Osteocyte (in vitro differentiated cells): ENCODE results near the gene CALCR. TPM values are rescaled to one million over a fixed set of nuclear protein-coding genes. Genes with fewer than 3 reads are reported as not detected.

ENCODE experiments used
- DNase-seq: peaks from one replicate; pipeline ENCODE4 v3.0.0; 2021; ENCODE audit warnings: mixed read lengths; ENCODE audit not compliant: unreplicated experiment; ENCODE audit errors: extremely low spot score
- H3K27ac Mint-ChIP-seq: one replicate; pipeline ENCODE4 v1.8.0; 2021; ENCODE audit warnings: mild to moderate bottlenecking, mixed read lengths; ENCODE audit not compliant: unreplicated experiment
- H3K27me3 Mint-ChIP-seq: one replicate; pipeline ENCODE4 v1.8.0; 2021; ENCODE audit warnings: mixed read lengths; ENCODE audit not compliant: unreplicated experiment
- H3K36me3 Mint-ChIP-seq: one replicate; pipeline ENCODE4 v1.8.0; 2021; ENCODE audit warnings: mixed read lengths; ENCODE audit not compliant: unreplicated experiment
- H3K4me1 Mint-ChIP-seq: one replicate; pipeline ENCODE4 v1.8.0; 2021; ENCODE audit warnings: mixed read lengths; ENCODE audit not compliant: unreplicated experiment
- H3K4me3 Mint-ChIP-seq: one replicate; pipeline ENCODE4 v1.8.0; 2021; ENCODE audit warnings: mild to moderate bottlenecking, moderate library complexity, mixed read lengths; ENCODE audit not compliant: unreplicated experiment
- H3K9me3 Mint-ChIP-seq: one replicate; pipeline ENCODE4 v1.8.0; 2021; ENCODE audit warnings: mixed read lengths; ENCODE audit not compliant: unreplicated experiment
- CTCF ChIP-seq: fragments of 200-600 bp; sonication (generic); IDR thresholded peaks from 2 replicates; pipeline ENCODE4 v1.5.0; 2021; ENCODE audit warnings: antibody characterized with exemption, mild to moderate bottlenecking, moderate library complexity
- total RNA-seq: library from RNA; stranded (reverse); gene quantifications from 2 replicates; pipeline ENCODE4 v1.2.1, GENCODE V29; 2021

CALCR gene
- total RNA-seq, 1 donor from 2014 or later = not detected

- Mint-ChIP-seq H3K27ac (no peak overlapping the region), H3K4me1 (no peaks in the 10 kb centered on the region), H3K36me3 (no peaks in the 10 kb centered on the region), H3K4me3 (no peak overlapping the region), H3K9me3 (no peaks in the 10 kb centered on the region), H3K27me3 (peaks cover 49% of the 10 kb centered on the region)
- no peak for TF ChIP-seq CTCF
- no peak for DNase-seq
Observed at GRCh38 chr7:93558705-93559614, 15.6 kb downstream of the CALCR start.

GRCh38 chr7:93551931-93552330, 22.6 kb downstream of the CALCR start:
- Mint-ChIP-seq H3K4me3 (no peak overlapping the region), H3K27me3 (peaks cover 48% of the 10 kb centered on the region), H3K4me1 (no peaks in the 10 kb centered on the region), H3K27ac (no peak overlapping the region), H3K36me3 (no peaks in the 10 kb centered on the region), H3K9me3 (no peaks in the 10 kb centered on the region)
- DNase-seq = no peak
- no peak for TF ChIP-seq CTCF

- DNase-seq = no peak
- Mint-ChIP-seq H3K36me3 (no peaks in the 10 kb centered on the region), H3K4me3 (no peak overlapping the region), H3K27me3 (peaks cover 49% of the 10 kb centered on the region), H3K9me3 (no peaks in the 10 kb centered on the region), H3K27ac (no peak overlapping the region), H3K4me1 (no peaks in the 10 kb centered on the region)
- peak; percentile 69 for TF ChIP-seq CTCF
Observed at GRCh38 chr7:93551063-93551895, 23.2 kb downstream of the CALCR start.

- no peaks in the 10 kb centered on the region for H3K9me3 Mint-ChIP-seq
- DNase-seq = no peak
- H3K27me3 Mint-ChIP-seq = peaks cover 31% of the 10 kb centered on the region
- H3K36me3 Mint-ChIP-seq = no peaks in the 10 kb centered on the region
- no peak overlapping the region for H3K4me3 Mint-ChIP-seq
- H3K27ac Mint-ChIP-seq = no peak overlapping the region
- no peak for TF ChIP-seq CTCF
- no peaks in the 10 kb centered on the region for H3K4me1 Mint-ChIP-seq
Observed at GRCh38 chr7:93547716-93548115, 26.8 kb downstream of the CALCR start.

GRCh38 chr7:93544691-93545090, 29.8 kb downstream of the CALCR start:
- H3K27ac Mint-ChIP-seq = no peak overlapping the region
- no peaks in the 10 kb centered on the region for H3K36me3 Mint-ChIP-seq
- no peaks in the 10 kb centered on the region for H3K9me3 Mint-ChIP-seq
- DNase-seq = no peak
- TF ChIP-seq CTCF = no peak
- peaks cover 25% of the 10 kb centered on the region for H3K27me3 Mint-ChIP-seq
- no peaks in the 10 kb centered on the region for H3K4me1 Mint-ChIP-seq
- H3K4me3 Mint-ChIP-seq = no peak overlapping the region
